NCI-H2196 (cell line): Measurements from ENCODE around the gene ZBTB33.

Source experiments
- DNase-seq: peaks from one replicate; lab custom pipeline; 2025; ENCODE audit not compliant: unreplicated experiment; lab: John Stamatoyannopoulos, UW

Gene ZBTB33

DNA sequence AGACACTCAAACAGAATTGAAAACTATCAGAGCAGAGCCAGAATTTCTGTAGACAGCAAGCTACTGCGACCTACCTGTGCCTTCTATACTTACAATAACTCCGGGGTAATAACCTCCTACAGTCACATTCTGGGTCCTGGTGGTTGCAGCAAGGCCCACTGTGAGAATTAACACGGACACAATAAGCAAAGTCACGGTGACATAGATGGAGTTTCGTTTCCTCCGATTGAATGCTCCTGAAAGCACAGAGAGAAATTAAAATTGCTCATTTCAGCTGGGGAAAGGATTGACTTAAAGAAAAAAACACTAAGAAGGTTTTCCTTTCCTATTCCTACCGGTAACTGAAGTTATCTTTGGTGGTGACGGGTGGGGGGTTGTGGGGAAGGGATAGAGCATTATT lies 53.6 kb downstream of the ZBTB33 start:
- DNase-seq, result no peak

- DNase-seq, result no peak
These were observed 55.0 kb downstream of the ZBTB33 start for GRCh38 chrX:120305531-120306141.

DNA sequence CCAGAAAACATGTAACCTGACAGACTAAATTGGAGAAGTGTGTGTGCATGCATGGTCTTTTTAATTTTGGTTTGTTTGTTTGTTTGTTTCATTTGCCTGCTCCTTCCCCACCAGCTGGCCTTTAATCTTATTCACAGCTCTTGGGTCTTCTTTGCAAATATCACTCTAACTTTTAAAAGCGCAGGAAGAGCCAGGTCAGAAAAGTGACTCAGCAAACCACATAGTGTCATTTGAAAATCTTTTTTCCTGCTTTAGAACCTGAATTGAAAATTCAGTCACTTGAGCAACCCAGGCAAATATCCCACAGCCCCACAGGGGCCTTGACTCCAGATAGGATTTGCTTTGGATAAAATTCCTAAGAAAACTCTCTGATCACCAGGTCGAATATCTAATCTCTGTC lies 56.0 kb downstream of the ZBTB33 start:
- DNase-seq, result no peak
